HCT116 (cell line): ENCODE results near the gene ZBTB20.

Experiments used
- CTCF ChIP-seq, 3 experiments: fragments of 200-600 bp in 1 of 3; sonication (generic) in 1 of 3; IDR thresholded peaks in 2 of 3; conservative IDR thresholded peaks in 1 of 3; 2 replicates each; pipeline ENCODE4 v1.5.1; 2012 to 2017; ENCODE audit warnings: low read depth in 2 of 3, low read length in 2 of 3, antibody characterized with exemption in 1 of 3, borderline replicate concordance in 1 of 3, control low read depth in 1 of 3, mild to moderate bottlenecking in 1 of 3, mixed read lengths in 1 of 3, mixed run types in 1 of 3, moderate library complexity in 1 of 3; ENCODE audit not compliant: insufficient read depth in 1 of 3
- ELF1 ChIP-seq: IDR thresholded peaks from 2 replicates; pipeline ENCODE4 v1.6.1; 2012; ENCODE audit warnings: low read depth, borderline replicate concordance
- EZH2 ChIP-seq: fragments of 200-600 bp; sonication (generic); IDR thresholded peaks from 2 replicates; pipeline ENCODE4 v1.6.1; 2017; ENCODE audit warnings: antibody characterized with exemption, mixed run types
- POLR2A ChIP-seq: IDR thresholded peaks from 2 replicates; pipeline ENCODE4 v1.7.0; 2011; ENCODE audit warnings: borderline replicate concordance; ENCODE audit not compliant: insufficient read depth, insufficient read length; ENCODE audit errors: extremely low read depth
- POLR2AphosphoS5 ChIP-seq: IDR thresholded peaks from 2 replicates; pipeline ENCODE4 v1.6.1; 2011; ENCODE audit warnings: mild to moderate bottlenecking, low read depth, low read length, moderate library complexity
- RAD21 ChIP-seq: IDR thresholded peaks from 2 replicates; pipeline ENCODE4 v1.6.1; 2012; ENCODE audit warnings: low read depth, mild to moderate bottlenecking
- REST ChIP-seq: IDR thresholded peaks from 2 replicates; pipeline ENCODE4 v1.6.1; 2012; ENCODE audit warnings: low read depth

GRCh38 chr3:114902691-114903101 is 244.4 kb downstream of the ZBTB20 start:
- no peak for TF ChIP-seq ELF1
- no peak for TF ChIP-seq RAD21
- no peak for TF ChIP-seq POLR2AphosphoS5
- no peak for TF ChIP-seq POLR2A
- TF ChIP-seq EZH2, result no peak
- TF ChIP-seq CTCF (IDR thresholded peaks at IDR 0.05 in 2 of 3, conservative IDR thresholded peaks at IDR 0.05 in 1 of 3; ENCODE audit: borderline replicate concordance in 1 of 3, insufficient read depth in 1 of 3, low read depth in 2 of 3, low read length in 2 of 3), result no peak
- no peak for TF ChIP-seq REST
